HG02763 (cell line): ENCODE data around the gene LBR.

Source experiments
- ATAC-seq: cut with Tn5 transposase; IDR thresholded peaks from one replicate; pipeline ENCODE4 v1.9.1; 2021; ENCODE audit warnings: mild to moderate bottlenecking, moderate library complexity; ENCODE audit not compliant: unreplicated experiment

Gene LBR

GRCh38 chr1:225446595-225446960 is 18.7 kb upstream of the LBR start:
- ATAC-seq = no peak

GRCh38 chr1:225445639-225446594 is 18.1 kb upstream of the LBR start:
- no peak for ATAC-seq

DNA sequence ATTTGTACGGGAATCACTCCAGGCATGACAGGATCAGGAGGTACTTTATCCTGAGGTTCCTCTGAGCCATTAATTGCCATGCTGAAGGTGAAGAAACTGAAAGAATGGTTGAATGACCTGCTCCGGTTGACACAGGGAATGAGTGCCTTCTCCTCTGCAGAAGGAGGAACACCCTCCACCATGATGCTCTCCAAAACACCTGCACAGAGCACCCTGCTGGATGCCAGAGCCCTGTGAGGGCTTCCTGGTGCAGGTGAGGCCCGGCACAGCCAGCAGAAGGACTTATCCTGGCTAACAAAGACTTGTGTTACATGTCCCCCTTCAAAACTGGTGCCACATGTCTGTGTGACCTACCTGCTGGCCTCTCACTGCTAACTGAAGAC is 14.3 kb upstream of the LBR start:
- ATAC-seq = no peak

DNA sequence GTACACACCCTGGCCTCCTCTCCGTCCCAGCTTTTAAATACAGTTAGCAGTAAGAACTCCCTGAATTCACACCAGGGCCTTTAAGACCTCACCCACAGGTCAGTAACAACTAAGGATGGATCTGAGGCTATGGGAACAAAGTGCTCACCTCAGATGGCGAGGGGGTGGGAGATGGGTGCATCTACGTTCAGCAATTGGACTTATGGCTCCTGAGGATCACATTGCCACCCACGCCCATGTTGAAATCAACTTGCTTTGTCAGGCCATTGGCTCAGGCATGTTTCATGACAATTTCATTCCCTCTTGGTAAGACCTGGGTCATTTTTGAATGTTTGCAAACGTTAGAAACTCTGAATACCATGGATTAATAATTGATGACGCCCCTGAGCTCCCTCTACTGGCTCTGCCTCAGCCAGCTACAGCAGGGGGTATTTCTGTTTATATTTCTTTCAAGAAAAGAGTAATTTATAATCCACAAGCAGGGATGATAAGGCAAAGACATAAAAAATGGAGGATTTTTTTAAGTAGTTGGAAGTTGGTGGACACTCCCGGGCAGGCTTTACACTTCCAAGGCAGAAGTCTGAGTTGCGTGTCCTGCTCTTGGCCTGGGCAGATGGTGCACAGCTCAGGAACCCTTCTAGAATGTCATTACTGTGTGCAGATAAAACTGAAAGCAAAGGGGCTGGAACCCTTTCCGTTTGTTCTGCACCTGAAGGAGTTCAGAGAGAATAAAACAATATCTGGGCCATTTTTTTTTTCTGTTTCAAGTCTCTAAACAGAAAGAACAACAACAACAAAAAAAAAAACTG is 13.7 kb upstream of the LBR start:
- ATAC-seq = peak; percentile 40

DNA sequence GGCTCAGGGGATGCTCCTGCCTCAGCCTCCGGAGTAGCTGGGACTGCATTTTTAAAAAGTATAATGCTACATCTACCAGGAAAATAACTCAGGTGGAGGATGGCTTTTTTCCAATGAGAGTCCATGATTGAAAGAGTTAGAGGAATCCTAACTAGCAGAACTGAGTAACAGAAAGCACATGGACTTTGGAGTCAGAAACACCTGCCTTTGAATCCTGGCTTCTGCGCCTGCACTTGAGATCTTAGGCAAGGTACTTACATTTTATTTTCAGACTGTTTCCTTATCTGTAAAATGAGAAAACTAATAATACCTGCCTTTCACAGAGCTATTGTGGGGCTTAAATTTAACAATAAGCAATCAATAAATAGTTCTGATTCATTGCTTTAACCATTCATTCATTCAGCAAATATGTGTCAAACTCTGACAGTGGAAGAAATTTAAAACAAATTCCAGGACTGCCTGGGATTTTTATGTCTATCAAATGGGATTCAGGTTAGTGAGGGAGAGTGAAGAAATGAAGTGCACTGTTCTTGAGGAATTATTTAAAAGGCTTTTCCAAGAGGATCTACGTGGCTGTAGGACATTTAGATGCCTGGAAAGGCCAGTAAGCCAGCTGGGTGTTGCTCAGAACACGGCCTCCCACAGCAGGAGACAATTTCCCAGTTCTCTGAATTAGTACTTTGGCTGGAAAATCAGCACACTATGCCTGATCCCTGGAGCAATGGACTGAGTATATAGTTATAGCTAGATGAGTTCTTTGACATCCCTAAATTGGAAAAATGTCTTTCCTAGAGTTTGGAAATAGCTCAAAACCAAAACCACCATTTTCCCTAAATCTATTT is 12.8 kb upstream of the LBR start:
- ATAC-seq = no peak

- no peak for ATAC-seq
Measured at GRCh38 chr1:225437710-225438437, 10.0 kb upstream of the LBR start.

GRCh38 chr1:225435957-225436392 is 8.1 kb upstream of the LBR start:
- ATAC-seq = peak; percentile 60

GRCh38 chr1:225435487-225435886 is 7.6 kb upstream of the LBR start:
- ATAC-seq = peak; percentile 16

DNA sequence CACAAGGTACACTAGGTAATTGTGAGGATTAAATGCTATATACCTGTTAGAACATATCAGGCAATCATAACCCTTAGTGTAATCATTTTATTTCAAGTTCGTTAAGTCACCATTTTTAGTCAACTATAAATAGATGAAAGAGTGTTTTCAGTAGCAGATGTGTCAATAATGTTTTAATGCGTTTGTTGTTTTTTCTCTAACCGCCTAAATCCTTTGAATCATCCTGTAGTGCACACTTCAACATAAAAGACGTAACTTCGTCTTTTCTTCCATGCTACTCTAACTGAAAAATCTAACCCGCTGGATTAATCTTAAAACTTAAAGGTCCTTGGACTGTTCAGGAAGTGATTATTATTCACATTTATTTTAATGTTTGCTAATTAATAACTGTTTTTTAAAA is 7.2 kb upstream of the LBR start:
- ATAC-seq = no peak

DNA sequence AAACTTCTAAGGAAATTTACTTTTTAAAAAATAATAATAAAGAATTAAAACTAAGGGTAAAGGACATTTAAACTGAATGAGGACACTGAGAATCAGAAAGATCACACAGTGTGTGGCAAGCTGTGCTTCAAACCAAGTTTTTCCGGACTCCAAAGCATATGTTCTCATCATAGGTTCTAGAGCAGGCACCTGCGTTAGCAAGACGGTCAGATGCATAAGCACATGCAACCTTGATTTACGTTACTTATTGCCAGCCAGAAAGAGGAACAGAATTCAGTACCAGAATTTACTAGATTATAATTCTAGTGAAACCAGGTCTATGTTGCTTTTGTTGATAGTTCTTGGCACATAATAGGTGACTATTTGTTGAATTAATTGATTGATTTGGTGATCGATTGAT is 6.2 kb upstream of the LBR start:
- no peak for ATAC-seq

DNA sequence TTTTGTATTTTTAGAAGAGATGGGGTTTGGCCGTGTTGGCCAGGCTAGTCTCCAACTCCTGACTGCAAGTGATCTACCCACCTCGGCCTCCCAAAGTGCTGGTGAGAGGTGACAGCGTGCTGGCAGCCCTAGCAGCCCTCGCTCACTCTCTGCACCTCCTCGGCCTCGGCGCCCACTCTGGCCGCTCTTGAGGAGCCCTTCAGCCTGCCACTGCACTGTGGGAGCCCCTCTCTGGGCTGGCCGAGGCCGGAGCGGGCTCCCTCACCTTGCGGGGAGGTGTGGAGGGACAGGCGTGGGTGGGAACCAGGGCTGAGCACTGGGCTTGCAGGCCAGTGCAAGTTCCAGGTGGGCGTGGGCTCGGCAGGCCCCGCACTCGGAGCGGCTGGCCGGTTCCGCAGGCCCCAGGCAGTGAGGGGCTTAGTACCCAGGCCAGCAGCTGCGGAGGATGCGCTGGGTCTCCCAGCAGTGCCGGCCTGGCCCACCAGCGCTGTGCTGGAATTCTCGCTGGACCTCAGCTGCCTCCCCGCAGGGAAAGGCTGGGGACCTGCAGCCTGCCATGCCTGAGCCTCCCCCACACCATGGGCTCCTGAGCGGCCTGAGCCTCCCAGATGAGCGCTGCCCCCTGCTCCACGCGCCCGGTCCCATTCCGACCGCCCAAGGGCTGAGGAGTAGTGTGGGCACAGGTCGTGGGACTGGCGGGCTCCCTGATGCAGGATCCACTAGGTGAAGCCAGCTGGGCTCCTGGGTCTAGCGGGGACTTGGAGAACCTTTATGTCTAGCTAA is 3.4 kb upstream of the LBR start:
- no peak for ATAC-seq

DNA sequence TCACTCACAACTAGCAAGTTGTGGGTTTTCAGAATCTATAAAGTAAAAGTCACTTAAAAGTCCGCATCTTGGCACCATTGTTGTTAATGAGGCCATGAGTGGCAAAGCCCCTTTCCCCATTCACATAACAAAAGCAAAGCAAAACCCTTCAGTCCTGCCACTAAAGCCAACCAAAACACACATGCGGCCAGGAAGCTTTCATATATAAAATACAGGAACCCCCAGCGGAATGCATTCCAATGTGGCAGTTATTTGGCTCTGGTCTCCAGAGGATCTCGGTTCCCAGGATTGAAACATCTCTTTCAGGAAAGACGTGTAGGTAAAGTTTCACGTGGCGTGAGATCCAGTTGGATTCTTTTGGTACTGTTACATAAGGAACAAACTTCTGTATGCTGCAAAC is 2.5 kb upstream of the LBR start:
- ATAC-seq = no peak

DNA sequence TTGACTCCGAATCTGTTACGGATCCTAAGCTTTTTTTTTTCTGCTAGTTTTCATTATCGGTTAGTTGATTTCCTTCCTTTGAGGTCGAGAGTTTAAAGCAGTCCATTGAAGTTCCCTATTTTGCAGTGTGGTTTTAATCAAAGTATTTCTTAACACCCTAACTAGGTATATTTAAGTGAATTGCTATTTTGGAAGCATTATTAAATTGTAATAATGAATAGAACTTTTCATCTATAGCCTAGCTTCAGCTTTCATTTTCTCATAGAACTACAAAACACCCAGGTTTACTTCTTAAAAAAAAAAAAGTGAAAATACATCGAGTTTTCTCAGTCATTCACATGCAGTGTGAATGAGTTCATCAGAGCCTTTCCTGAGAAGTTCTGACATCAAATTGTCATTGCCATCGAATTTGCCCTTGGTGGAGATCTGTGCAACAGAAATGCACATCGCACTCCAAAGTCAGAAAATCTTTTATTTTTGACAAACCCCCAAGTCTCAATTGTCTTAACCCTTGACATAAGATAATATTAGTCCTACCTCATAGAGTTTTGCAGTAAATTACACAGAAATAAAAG is 1.1 kb upstream of the LBR start:
- ATAC-seq = peak; percentile 0

DNA sequence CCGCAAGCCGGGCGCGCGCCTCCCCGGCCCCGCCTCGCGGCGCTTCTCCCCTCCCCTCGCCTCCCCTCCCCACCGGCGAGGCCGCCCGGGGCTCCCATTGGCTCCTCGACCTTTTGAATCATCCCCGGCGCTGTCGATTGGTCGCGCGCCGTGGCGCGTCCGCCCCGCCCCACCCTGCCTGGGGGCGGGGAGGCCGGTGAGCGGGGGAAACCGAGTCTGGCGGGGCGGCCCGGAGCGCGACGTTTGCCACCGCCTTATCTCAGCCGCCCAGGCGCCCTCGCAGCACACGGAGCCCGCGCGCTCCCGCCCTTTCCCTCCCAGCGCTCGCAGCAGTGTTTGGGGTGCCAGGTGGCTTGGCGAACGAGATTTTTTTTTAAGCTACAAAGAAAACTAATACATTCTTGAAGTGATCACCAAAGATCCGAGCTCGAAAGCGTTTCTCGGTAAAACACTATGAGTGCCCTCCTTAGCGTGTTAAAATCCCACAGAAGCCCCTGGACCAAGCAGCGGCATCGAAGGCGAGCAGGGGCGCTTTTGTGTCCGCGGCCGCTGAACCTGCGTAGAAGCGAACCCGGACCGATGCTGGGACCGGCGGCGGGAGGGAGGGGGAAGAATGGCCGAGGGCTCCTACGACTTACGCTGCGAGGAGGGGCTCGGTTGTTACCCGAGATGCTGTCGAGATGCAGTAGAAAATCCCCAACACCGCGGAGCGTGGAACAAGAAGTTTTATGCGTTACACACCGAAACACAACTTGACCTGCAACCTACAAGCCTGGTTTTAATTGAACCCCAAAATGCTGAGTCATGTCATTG is 436 bp upstream of the LBR start:
- ATAC-seq = peak; percentile 88

DNA sequence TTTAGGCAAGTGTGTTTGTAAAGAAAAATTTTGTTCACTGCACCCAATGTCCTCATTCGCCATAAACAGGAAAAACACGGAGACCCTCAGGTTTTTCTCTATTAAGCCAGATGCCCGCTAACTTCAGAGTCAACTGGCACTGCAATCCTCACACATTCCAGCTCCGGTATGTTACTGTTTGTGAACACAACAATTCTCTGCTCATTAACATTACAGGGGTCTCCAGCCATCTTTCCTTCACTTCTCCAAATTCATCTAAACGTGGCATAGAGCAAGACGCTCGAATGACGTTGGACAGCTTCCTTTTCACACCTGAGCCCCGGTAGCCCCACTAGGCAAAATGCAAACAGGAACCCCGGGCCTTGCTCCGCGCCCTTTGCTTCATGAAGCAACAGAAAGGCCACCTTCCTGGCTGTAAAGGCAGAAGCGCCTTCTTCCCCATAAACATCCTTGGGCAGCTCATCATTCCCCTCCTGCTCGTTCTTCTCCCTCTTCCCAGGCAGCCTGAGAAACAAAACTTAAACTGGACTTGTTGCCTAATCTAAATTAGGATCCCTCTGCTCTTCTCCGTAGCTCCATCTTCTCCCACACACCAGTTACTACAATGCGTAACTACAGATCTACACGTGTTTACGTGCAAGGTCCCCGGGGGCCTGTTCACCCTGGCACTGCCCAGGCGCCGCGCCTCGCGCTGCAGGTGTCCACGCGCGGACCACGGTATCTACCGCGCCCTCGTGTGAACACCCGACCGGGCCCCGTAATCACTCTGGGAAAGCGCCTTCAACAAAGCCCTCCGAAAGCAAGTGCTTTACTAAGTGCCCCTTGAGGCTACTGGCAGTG is 1.2 kb downstream of the LBR start:
- no peak for ATAC-seq

DNA sequence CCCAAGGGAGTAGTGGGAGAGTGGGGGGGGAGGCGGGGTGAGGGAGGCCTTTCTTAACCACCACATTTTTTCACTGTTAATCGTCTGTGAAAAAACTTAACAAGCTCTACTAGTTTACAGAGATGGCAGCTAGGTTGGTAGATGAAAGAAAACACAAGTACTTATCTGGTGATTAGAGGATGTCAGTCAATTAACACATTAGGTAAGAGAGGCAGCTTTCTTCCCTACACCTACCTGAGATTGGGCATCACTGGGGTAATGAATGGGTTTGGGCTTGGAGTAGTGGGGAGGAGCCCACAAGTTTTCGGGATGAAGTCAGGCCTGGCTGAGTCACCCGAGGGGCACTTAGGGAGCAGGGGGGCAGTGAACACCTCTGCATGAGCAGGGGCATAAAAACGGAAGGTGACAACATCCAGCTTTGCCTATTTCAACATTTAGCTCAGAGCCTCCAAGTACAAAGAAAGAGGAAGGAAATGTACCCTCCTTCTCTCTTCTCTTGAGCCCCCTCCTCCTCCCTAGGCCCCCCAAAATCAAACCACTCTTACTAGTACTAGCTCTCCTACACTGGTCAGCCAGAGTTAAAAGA is 2.5 kb downstream of the LBR start:
- ATAC-seq = no peak

DNA sequence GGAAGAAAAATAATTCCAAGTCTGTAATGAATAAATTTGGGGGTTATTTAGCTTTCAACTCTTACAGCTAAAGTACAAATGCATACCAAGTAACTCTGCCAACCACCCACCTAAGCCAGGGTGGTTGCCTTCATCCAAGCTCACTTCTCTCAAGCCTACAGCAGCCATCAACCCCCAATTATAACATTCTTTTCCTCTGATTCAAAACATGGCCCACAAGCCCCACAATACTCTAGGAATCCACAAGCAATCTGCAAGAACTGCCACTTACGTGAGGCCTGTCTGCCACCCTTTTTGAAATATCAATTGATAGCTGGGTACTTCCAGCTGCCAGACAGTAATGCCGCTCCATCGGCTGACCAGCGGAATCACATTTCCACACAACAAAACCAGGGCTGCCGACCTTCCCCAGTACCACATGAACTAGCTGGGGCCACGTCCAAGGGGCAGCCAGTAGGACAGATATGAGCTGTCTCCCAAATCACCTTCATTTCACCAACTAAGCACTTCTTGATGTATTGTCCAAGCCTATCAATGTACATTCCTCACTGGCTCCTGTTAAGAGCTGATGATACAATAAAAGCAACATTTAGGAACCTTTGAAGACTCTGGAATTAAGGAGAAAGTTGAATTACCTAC is 3.2 kb downstream of the LBR start:
- ATAC-seq = no peak
